Fibroblast of skin of back (primary cell): Measurements from ENCODE around the gene POMP.
A peak's percentile ranks its signal among the peaks of the same experiment; 100 is the strongest.
"Not testable (repeated sequence)": the region's sequence is repeated elsewhere in the genome, so short reads cannot be mapped to it uniquely, and the experiment has no call there.

Source experiments
- DNase-seq: peaks from one replicate; pipeline ENCODE4 v3.0.0-alpha.2; 2013

POMP gene

DNA sequence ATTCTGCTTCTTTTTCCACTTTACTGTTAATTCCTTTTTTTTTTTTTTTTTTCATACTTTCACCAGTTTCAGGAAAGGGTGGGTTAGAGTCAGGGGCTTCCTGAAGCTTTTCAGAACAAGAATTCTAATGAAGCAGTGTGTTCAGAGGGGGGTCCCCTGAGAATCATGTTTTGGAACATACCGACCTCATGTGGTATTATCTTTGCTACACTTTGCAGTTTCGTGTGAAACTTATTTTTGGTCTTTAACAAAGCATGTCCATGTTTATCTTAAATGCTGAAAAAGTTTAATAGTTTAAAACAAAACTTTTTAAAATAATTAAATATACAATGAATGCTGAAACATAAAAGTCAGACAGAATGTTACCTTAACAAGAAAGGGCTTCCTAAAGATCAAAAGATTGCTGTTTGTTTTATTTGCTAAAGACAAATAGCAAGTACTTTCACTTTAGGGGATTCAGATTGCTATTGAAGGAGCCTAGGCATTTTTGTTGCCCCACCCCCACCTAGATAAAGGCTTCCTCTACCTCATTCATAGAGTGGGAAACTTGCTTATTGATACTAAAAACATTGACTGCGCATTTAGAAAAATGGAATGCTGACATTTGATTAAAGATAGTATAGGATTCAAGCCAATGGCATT, 21.1 kb upstream of the POMP start:
- no peak for DNase-seq

GRCh38 chr13:28638756-28639155, 20.2 kb upstream of the POMP start:
- DNase-seq: no peak

GRCh38 chr13:28640861-28641599, 17.9 kb upstream of the POMP start:
- peak; percentile 21 for DNase-seq

DNA sequence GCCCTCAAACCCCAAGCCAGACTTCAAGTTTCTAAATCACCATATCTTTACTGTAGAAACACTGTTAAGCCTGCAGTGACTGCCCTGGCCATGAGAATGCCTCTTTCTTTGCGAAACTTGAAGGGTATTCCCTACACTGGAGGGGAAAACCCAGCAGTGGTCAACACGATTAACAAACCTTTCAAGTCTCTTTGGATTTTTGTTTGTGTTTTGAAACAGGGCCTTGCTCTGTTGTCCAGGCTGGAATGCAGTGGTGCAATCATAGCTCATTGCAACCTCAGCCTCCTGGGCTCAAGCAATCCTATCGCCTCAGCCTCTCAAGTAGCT, 17.4 kb upstream of the POMP start:
- no peak for DNase-seq

DNA sequence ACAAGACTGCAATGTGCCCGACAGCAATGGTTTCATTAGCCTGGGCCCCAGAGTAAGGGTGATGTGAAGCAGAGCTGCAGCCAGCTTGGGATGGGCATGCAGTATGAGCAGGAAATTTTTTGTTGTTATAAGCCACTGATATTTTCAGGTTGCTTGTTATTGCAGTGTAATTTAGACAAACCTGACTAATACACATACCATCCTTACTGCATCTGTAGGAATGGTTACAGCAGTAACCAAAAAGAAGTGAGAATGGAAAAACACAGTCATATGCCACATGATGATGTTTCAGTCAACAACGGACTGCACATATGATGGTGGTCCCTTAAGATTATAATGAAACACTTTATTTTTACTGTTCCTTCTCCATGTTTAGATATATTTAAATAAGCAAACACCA, 8.6 kb upstream of the POMP start:
- peak; percentile 67 for DNase-seq

GRCh38 chr13:28651810-28652401, 7.0 kb upstream of the POMP start:
- DNase-seq: no peak

GRCh38 chr13:28653111-28653510, 5.8 kb upstream of the POMP start:
- DNase-seq: no peak

- DNase-seq: no peak
These were observed 4.7 kb upstream of the POMP start for GRCh38 chr13:28654276-28654675.

GRCh38 chr13:28655561-28655960, 3.4 kb upstream of the POMP start:
- DNase-seq: peak; percentile 49

DNA sequence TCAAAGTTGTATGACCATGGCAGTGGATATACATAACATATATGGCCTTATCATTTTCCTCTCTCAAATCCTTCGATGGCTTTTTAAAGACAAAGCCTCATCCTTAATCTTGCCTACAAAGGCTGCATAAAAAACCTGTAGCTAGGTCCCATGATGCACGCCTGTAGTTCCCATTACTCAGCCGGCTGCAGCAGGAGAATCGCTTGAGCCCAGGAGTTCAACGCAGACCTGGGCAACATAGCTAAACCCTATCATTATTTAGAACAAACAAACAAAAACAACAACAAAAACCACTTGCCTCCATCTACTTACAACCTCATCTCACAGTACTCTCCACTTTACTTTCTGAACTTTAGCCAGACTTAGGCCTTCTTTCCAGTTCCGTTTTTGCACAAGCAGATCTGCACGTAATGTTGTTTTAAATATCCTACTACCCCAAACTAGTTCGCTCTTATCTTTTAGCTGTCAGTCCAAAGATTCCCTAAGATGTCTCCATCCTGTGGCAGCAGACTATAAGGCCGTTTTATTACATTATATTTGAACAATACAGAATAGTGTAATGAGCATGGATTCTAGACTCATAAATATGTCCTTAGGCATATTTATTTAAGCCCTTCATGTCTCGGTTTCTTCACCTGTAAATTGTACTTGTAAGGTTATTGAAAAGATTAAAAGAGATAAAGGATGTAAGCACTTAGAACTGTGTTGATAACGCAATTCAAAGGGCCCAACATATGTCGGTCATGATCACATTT, 969 bp upstream of the POMP start:
- peak; percentile 43 for DNase-seq

DNA sequence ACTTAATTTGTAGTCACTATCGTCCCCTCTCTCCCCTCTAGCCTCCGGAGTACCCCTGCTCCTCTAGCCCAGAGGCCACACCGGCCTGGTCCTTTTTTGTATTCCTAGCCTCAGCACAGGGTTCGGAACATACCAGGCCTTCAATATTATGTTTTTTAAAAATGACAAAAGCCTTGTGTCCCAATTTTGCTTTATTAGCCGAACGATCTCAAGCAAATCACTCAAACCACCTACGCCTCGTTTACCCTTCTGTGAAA, 463 bp upstream of the POMP start:
- DNase-seq: no peak

DNA sequence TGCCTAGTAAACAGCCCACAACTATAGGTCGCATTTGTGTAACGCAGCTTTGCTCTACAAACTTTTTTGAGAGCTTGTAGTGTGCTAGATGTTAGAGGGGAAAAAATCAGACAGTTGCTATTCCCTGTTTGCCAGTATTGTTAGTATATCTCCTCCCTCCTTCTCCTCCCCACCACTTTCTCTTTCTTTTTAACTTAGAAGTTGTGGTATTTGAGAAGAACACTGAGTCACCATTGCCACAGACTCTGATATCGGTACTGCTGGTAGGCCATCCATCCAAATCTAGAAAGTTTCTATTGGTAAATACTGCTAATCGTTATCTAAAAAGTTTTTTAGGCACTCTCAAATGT, 666 bp downstream of the POMP start:
- DNase-seq: peak; percentile 56

GRCh38 chr13:28666897-28667488, 8.1 kb downstream of the POMP start:
- no peak for DNase-seq

DNA sequence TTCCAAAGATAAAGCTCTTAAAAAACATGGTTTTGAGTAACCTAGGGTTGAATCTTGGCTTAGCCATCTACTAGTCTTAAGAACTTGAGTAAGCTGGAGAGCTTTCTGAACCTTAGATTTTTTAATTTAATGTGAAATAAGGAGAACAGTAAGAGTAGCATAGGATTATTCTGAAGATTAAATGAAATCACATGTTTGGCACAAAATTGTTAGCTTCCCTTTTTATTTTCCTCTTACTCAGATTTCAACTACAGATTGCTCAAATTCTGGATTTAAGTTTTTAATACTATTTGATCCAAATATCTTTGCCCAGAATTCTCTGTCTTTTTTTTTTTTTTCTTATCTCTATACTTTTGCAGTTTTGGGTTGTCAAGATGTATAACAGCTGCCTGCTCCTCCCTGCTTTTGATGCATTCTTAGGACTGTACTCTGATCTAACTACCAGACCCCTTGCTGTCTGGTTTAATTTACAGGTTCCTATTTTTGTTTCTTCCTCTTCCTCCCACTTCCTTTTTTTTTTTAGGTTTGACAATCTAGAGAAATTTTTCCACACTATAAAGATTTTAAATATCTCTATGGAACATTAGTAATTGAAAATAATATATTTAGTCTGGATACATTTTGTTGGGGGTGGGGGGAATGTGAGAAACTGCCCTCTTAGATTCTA, 12.3 kb downstream of the POMP start:
- DNase-seq: no peak

DNA sequence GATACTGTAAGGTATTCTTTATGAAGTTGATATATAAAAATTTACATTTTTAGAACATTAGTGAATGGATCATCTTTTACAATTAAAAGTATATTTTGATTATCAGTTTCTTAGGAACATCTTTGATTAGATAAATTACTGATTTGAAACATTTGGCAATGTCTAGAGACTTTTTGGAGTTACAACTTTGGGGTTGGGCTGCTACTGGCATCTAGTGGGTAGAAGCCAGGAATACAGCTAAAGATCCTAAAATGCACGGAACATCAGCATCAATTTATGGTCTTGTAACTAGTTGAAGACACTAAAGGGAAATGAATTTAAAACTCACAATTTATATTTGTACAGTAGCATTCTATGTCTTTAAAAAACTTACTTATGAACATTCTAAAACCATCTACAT, 19.9 kb downstream of the POMP start:
- no peak for DNase-seq

DNA sequence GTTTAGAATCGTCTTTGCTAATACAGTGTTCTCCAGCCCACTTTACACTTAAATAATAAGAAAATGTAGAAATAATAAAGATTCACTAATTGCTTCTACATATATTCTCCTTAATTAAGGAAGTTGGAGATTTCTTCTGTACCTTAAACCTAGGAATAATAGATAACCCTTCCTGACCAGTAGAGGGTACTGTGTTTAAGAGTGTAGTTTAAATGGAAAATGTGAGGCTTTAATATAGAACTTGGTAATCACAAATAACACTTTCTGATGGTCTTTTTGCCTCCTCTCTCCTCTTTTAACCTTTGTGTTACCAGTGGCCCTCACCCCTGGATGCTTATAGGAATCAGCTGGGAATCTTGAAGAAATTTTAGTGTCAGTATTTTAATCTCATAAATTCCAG, 20.7 kb downstream of the POMP start:
- peak; percentile 28 for DNase-seq

DNA sequence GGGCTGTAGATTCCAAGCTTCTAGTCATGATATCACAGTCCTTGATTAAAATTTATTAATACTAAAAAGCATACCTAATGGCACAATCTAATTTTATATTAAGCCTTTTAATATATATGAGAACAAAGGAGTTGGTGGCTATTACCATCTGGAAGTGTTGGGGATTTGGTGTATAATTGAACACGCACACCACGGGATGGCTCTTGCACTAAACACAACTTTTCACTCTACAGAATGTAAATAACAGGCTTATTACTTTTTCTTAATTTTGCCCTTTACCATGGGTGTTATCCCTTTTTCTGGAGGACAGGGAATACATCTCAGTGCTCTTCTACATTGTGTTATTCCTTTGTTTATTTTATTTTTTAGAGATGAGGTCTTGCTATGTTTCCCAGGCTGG, 21.6 kb downstream of the POMP start:
- no peak for DNase-seq

GRCh38 chr13:28683169-28683568, 24.2 kb downstream of the POMP start:
- DNase-seq: not testable (repeated sequence)

DNA sequence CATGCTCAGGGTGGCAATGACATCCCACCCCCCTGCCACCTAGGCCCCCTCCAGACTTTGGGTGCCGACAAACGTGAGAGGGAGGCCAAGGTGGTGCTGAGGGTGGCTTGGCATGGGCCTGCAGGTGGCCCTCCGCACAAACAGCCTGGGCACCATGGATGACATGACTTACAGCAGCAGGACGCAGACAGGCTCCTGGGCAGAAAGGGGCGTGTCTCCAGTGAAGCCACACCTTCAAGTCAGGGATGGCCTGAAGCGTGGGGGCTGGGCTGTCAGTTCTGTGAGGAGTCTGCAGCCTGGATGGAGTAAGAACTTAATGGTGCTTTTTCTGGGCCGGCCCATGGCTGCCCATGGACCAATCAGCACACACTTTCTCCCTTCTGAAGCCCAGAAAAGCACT, 25.3 kb downstream of the POMP start:
- DNase-seq: no peak

- DNase-seq: no peak
These were observed 26.2 kb downstream of the POMP start for GRCh38 chr13:28685114-28685513.

DNA sequence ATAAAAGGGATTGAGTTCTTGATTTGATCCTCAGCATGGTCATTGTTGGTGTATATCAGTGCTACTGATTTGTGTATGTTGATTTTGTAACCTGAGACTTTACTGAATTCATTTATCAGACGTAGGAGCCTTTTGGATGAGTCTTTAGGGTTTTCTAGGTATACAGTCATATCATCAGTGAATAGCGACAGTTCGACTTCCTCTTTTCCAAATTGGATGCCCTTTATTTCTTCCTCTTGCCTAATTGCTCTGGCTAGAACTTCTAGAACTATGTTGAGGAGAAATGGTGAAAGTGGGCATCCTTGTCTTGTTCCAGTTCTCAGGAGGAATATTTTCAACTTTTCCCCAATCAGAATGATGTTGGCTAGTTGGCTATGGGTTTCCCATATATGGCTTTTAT, 27.0 kb downstream of the POMP start:
- DNase-seq: no peak

DNA sequence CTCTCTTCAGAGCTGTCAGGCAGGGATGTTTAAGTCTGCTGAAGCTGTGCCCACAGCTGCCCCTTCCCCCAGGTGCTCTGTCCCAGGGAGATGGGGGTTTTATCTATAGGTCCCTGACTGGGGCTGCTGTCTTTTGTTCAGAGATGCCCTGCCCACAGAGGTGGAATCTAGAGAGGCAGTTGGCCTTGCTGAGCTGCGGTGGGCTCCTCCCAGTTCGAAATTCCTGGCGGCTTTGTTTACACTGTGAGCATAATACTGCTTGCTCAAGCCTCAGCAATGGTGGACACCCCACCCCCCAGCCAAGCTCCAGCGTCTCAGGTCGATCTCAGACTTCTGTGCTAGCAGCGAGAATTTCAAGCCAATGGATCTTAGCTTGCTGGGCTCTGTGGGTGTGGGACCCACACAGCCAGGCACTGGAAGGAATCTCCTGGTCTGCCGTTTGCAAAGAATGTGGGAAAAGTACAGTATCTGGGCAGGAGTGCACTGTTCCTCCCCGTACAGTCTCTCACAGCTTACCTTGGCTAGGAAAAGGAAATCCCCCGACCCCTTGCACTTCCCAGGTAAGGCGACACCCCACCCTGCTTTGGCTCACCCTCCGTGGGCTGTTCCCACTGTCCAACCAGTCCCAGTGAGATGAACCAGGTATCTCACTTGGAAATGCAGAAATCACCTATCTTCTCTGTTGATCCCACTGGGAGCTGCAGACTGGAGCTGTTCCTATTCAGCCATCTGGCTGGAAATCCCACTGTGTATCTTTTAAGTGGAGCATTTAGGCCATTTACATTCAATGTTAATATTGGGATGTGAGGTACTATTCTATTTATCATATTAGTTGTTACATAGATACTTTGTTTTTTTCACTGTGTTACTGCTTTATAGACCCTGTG, 34.9 kb downstream of the POMP start:
- peak; percentile 56 for DNase-seq
